ENCODE data around the gene PI4KA. TPM values are rescaled to one million over a fixed set of nuclear protein-coding genes. Genes with fewer than 3 reads are reported as not detected.
"Not testable (repeated sequence)": the region's sequence is repeated elsewhere in the genome, so short reads cannot be mapped to it uniquely, and the experiment has no call there.

The PI4KA gene
- total RNA-seq, 2 donors from 2014 or later: 85.4 to 112 TPM

GRCh38 chr22:20843501-20843900 is 15.1 kb downstream of the PI4KA start:
- no peak for ATAC-seq (ENCODE audit: insufficient number of reproducible peaks, low FRiP score, low read depth)
- Histone ChIP-seq H3K36me3 (no peaks in the 10 kb centered on the region), H3K27ac (no peak overlapping the region), H3K27me3 (replicated peaks; ENCODE audit: insufficient read depth) (no peaks in the 10 kb centered on the region), H3K4me1 (ENCODE audit: control insufficient read depth in 1 of 2, low read depth in 2 of 2) (peaks cover 0 to 5% of the 10 kb centered on the region in 2 donors), H3K4me3 (no peak overlapping the region), H3K9me3 (no peaks in the 10 kb centered on the region)
- TF ChIP-seq CTCF (IDR thresholded peaks at IDR 0.05): no peak
- no peak for DNase-seq (ENCODE audit: low spot score)

- Histone ChIP-seq H3K27me3 (replicated peaks; ENCODE audit: insufficient read depth) (no peaks in the 10 kb centered on the region), H3K4me3 (no peak overlapping the region), H3K9me3 (no peaks in the 10 kb centered on the region), H3K27ac (no peak overlapping the region), H3K36me3 (no peaks in the 10 kb centered on the region), H3K4me1 (ENCODE audit: control insufficient read depth in 1 of 2, low read depth in 2 of 2) (peaks cover 0 to 5% of the 10 kb centered on the region in 2 donors)
- no peak for TF ChIP-seq CTCF (IDR thresholded peaks at IDR 0.05)
- DNase-seq (ENCODE audit: low spot score) (no peak), ATAC-seq (ENCODE audit: insufficient number of reproducible peaks, low FRiP score, low read depth) (no peak)
Observed at GRCh38 chr22:20840646-20841371, 17.8 kb downstream of the PI4KA start.

- DNase-seq (ENCODE audit: low spot score) (no peak), ATAC-seq (ENCODE audit: insufficient number of reproducible peaks, low FRiP score, low read depth) (no peak)
- H3K9me3 ChIP-seq: no peaks in the 10 kb centered on the region
- H3K4me3 ChIP-seq: no peak overlapping the region
- TF ChIP-seq CTCF (IDR thresholded peaks at IDR 0.05): no peak
- H3K4me1 ChIP-seq (ENCODE audit: control insufficient read depth in 1 of 2, low read depth in 2 of 2): peaks cover 0 to 5% of the 10 kb centered on the region in 2 donors
- no peaks in the 10 kb centered on the region for H3K27me3 ChIP-seq (replicated peaks; ENCODE audit: insufficient read depth)
- no peak overlapping the region for H3K27ac ChIP-seq
- no peaks in the 10 kb centered on the region for H3K36me3 ChIP-seq
Observed at GRCh38 chr22:20839837-20840645, 18.6 kb downstream of the PI4KA start.

GRCh38 chr22:20839354-20839753 is 19.3 kb downstream of the PI4KA start:
- not testable (repeated sequence) for H3K4me3 ChIP-seq; H3K36me3 ChIP-seq; DNase-seq (ENCODE audit: low spot score); H3K9me3 ChIP-seq; ATAC-seq (ENCODE audit: insufficient number of reproducible peaks, low FRiP score, low read depth); H3K4me1 ChIP-seq (ENCODE audit: control insufficient read depth in 1 of 2, low read depth in 2 of 2); H3K27ac ChIP-seq; H3K27me3 ChIP-seq (replicated peaks; ENCODE audit: insufficient read depth)

- TF ChIP-seq CTCF (IDR thresholded peaks at IDR 0.05): no peak
- Histone ChIP-seq H3K27me3 (replicated peaks; ENCODE audit: insufficient read depth) (no peaks in the 10 kb centered on the region), H3K27ac (no peak overlapping the region), H3K36me3 (peaks cover 16% of the 10 kb centered on the region), H3K4me1 (ENCODE audit: control insufficient read depth in 1 of 2, low read depth in 2 of 2) (peaks cover 0 to 5% of the 10 kb centered on the region in 2 donors), H3K4me3 (no peak overlapping the region), H3K9me3 (no peaks in the 10 kb centered on the region)
- DNase-seq (ENCODE audit: low spot score): no peak
- ATAC-seq (ENCODE audit: insufficient number of reproducible peaks, low FRiP score, low read depth): no peak
Observed at GRCh38 chr22:20836987-20837823, 21.4 kb downstream of the PI4KA start.
